ENCODE measurements around the gene HSF2.

HSF2 gene

DNA sequence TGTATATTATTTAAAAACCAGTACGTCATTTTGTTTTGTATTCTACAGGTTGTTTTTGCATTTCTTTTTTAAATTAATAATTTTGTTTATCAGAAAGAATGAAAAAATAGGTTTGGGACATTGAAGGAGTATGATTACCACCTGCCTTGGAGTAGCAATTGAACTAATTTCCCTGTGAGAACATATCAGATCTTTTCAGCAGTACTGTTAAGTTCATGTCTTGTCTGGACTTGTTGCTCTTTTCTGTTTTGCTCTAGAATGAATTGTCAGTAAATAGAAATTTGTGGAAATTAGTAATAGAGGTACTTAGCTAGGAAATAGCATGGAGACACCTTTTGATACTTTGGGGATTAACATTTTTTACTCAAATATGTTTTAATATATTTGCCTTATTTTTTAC lies 24.3 kb downstream of the HSF2 start:
- no peak for TF ChIP-seq TAF1 (IDR thresholded peaks at IDR 0.05; ENCODE audit: borderline replicate concordance, insufficient read depth, low read length)
- TF ChIP-seq, protein P1, sequence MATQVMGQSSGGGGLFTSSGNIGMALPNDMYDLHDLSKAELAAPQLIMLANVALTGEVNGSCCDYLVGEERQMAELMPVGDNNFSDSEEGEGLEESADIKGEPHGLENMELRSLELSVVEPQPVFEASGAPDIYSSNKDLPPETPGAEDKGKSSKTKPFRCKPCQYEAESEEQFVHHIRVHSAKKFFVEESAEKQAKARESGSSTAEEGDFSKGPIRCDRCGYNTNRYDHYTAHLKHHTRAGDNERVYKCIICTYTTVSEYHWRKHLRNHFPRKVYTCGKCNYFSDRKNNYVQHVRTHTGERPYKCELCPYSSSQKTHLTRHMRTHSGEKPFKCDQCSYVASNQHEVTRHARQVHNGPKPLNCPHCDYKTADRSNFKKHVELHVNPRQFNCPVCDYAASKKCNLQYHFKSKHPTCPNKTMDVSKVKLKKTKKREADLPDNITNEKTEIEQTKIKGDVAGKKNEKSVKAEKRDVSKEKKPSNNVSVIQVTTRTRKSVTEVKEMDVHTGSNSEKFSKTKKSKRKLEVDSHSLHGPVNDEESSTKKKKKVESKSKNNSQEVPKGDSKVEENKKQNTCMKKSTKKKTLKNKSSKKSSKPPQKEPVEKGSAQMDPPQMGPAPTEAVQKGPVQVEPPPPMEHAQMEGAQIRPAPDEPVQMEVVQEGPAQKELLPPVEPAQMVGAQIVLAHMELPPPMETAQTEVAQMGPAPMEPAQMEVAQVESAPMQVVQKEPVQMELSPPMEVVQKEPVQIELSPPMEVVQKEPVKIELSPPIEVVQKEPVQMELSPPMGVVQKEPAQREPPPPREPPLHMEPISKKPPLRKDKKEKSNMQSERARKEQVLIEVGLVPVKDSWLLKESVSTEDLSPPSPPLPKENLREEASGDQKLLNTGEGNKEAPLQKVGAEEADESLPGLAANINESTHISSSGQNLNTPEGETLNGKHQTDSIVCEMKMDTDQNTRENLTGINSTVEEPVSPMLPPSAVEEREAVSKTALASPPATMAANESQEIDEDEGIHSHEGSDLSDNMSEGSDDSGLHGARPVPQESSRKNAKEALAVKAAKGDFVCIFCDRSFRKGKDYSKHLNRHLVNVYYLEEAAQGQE (IDR thresholded peaks at IDR 0.05; ENCODE audit: insufficient read depth in 1 of 2, low read depth in 2 of 2, low read length in 2 of 2) = no peak
- TF ChIP-seq FOXP2 (optimal IDR thresholded peaks at IDR 0.05; ENCODE audit: borderline replicate concordance, extremely low read depth, extremely low read length, insufficient read depth) = no peak
- no peak for TF ChIP-seq POLR2AphosphoS5 (IDR thresholded peaks at IDR 0.05; ENCODE audit: low read depth, low read length)
- no peak for TF ChIP-seq SIN3A (IDR thresholded peaks at IDR 0.05; ENCODE audit: borderline replicate concordance, insufficient read depth, low read length)

DNA sequence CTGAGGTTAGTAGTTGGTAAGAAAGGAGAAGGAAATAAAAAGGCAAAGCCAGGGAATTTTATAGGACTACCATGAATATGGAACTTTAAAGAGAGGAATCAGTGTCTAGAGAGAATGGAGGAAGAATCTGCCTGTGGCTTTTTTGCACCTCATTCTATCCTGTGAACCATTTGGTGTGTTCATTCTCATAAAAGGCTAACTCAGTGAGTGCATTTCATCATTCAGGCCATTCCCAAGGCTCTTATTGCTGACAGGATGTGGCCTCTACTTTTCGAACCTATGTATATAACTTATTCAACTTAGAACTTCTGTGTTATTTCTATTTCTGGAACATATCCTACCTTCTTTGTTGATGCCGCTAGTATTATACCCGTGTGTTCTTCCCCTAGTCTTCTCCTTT lies 27.1 kb downstream of the HSF2 start:
- TF ChIP-seq POLR2AphosphoS5 (IDR thresholded peaks at IDR 0.05; ENCODE audit: low read depth, low read length) (no peak), SIN3A (IDR thresholded peaks at IDR 0.05; ENCODE audit: borderline replicate concordance, insufficient read depth, low read length) (no peak)
- TF ChIP-seq, protein P1 (IDR thresholded peaks at IDR 0.05; ENCODE audit: insufficient read depth in 1 of 2, low read depth in 2 of 2, low read length in 2 of 2) = no peak

DNA sequence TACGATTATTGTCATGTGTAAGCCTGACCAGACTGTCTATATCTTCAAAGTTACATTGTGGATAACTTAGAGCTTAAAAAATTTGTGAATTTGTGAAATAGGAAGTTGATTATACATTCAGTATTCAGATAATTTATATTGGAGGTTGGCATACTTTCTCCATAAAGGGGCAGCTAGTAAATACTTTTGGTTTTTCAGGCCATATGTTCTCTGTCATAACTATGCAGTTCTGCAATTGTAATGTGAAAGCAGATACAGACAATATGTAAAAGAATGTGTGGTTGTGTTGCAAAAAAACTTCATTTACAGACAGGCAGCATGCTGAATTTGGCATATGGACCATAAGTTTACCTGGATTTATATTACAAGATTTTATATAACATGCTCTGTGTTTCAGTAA lies 29.3 kb downstream of the HSF2 start:
- TF ChIP-seq, protein P1 (IDR thresholded peaks at IDR 0.05; ENCODE audit: insufficient read depth in 1 of 2, low read depth in 2 of 2, low read length in 2 of 2) = no peak
- TF ChIP-seq TAF1 (IDR thresholded peaks at IDR 0.05; ENCODE audit: borderline replicate concordance, insufficient read depth, low read length) (no peak), FOXP2 (optimal IDR thresholded peaks at IDR 0.05; ENCODE audit: borderline replicate concordance, extremely low read depth, extremely low read length, insufficient read depth) (no peak), POLR2AphosphoS5 (IDR thresholded peaks at IDR 0.05; ENCODE audit: low read depth, low read length) (no peak), SIN3A (IDR thresholded peaks at IDR 0.05; ENCODE audit: borderline replicate concordance, insufficient read depth, low read length) (no peak)

DNA sequence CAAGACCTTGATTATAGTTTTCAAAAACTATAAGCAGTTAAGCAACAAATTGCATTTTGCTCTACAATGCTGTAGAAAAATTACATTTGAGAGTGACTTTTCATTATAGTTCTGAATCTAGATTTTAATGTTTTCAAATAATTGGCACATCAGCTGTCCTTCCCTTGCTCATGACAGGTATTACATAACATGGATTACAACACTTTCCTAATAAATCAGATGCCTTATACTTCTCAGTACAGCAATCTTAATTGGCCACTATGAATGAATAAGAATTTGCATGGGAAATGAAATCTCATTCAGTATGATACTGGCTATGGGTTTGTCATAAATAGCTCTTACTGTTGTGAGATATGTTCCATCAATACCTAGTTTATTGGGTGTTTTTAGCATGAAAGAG lies 29.9 kb downstream of the HSF2 start:
- no peak for TF ChIP-seq SIN3A (IDR thresholded peaks at IDR 0.05; ENCODE audit: borderline replicate concordance, insufficient read depth, low read length)
- TF ChIP-seq, protein P1 (IDR thresholded peaks at IDR 0.05; ENCODE audit: insufficient read depth in 1 of 2, low read depth in 2 of 2, low read length in 2 of 2) = no peak
- TF ChIP-seq POLR2AphosphoS5 (IDR thresholded peaks at IDR 0.05; ENCODE audit: low read depth, low read length) = no peak
- no peak for TF ChIP-seq TAF1 (IDR thresholded peaks at IDR 0.05; ENCODE audit: borderline replicate concordance, insufficient read depth, low read length)
- TF ChIP-seq FOXP2 (optimal IDR thresholded peaks at IDR 0.05; ENCODE audit: borderline replicate concordance, extremely low read depth, extremely low read length, insufficient read depth) = no peak

DNA sequence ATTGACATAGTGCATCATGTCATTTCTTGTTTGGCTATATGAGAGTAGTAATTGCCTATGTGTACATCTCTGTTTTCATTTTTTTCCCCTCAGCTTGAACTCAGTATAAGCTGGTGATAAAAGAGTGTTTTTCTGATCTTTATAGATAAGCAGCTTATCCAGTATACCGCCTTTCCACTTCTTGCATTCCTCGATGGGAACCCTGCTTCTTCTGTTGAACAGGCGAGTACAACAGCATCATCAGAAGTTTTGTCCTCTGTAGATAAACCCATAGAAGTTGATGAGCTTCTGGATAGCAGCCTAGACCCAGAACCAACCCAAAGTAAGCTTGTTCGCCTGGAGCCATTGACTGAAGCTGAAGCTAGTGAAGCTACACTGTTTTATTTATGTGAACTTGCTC lies 32.3 kb downstream of the HSF2 start:
- no peak for TF ChIP-seq TAF1 (IDR thresholded peaks at IDR 0.05; ENCODE audit: borderline replicate concordance, insufficient read depth, low read length)
- no peak for TF ChIP-seq SIN3A (IDR thresholded peaks at IDR 0.05; ENCODE audit: borderline replicate concordance, insufficient read depth, low read length)
- no peak for TF ChIP-seq POLR2AphosphoS5 (IDR thresholded peaks at IDR 0.05; ENCODE audit: low read depth, low read length)
- TF ChIP-seq, protein P1 (IDR thresholded peaks at IDR 0.05; ENCODE audit: insufficient read depth in 1 of 2, low read depth in 2 of 2, low read length in 2 of 2) = no peak
- TF ChIP-seq FOXP2 (optimal IDR thresholded peaks at IDR 0.05; ENCODE audit: borderline replicate concordance, extremely low read depth, extremely low read length, insufficient read depth) = no peak
